CD14-positive monocyte (primary cell): Measurements from ENCODE around the gene MAOA. TPM values are rescaled to one million over a fixed set of nuclear protein-coding genes. Genes with fewer than 3 reads are reported as not detected.
A peak's percentile ranks its signal among the peaks of the same experiment; 100 is the strongest.
"Not testable (repeated sequence)": the region's sequence is repeated elsewhere in the genome, so short reads cannot be mapped to it uniquely, and the experiment has no call there.

Source experiments
- DNase-seq, 3 donors: peaks; one replicate each; pipeline ENCODE4 v3.0.0-alpha.2; 2011 to 2022
- H2AFZ ChIP-seq: 2 replicates; pipeline ENCODE4 v1.6.0; 2012; ENCODE audit warnings: mild to moderate bottlenecking, low read depth, low read length, inconsistent platforms; ENCODE audit not compliant: insufficient read depth, poor library complexity, severe bottlenecking
- H3K27ac ChIP-seq, 2 donors: 1 replicate in 1 of 2; 2 replicates in 1 of 2; pipeline ENCODE4 v1.5.1; 2012 to 2013; ENCODE audit warnings: low read length in 2 of 2, control low read depth in 1 of 2, inconsistent platforms in 1 of 2, low read depth in 1 of 2, mild to moderate bottlenecking in 1 of 2
- H3K27me3 ChIP-seq, 2 donors: one replicate each; pipeline versions ENCODE4 v1.6.0 to v1.6.1; 2011 to 2013; ENCODE audit warnings: low read length in 2 of 2; ENCODE audit not compliant: control insufficient read depth in 2 of 2, insufficient read depth in 2 of 2
- H3K36me3 ChIP-seq, 2 donors: replicated peaks in 1 of 2; 1 replicate in 1 of 2; 2 replicates in 1 of 2; pipeline versions ENCODE4 v1.5.1 to v1.6.1; 2012 to 2013; ENCODE audit warnings: low read length in 2 of 2, control low read depth in 1 of 2, inconsistent platforms in 1 of 2, mild to moderate bottlenecking in 1 of 2; ENCODE audit not compliant: insufficient read depth in 2 of 2, control insufficient read depth in 1 of 2
- H3K4me1 ChIP-seq, 2 donors: 1 replicate in 1 of 2; 2 replicates in 1 of 2; pipeline versions ENCODE4 v1.5.1 to v1.6.1; 2012 to 2013; ENCODE audit warnings: low read length in 2 of 2, control low read depth in 1 of 2, inconsistent platforms in 1 of 2, mild to moderate bottlenecking in 1 of 2, moderate library complexity in 1 of 2; ENCODE audit not compliant: insufficient read depth in 2 of 2, control insufficient read depth in 1 of 2
- H3K4me2 ChIP-seq: replicated peaks from 2 replicates; pipeline ENCODE3; 2012; ENCODE audit warnings: low read length, moderate library complexity, mild to moderate bottlenecking; ENCODE audit not compliant: poor library complexity, severe bottlenecking; ENCODE audit errors: extremely low read depth
- H3K4me3 ChIP-seq, 3 experiments: fragments of 200-600 bp in 1 of 3; sonication (generic) in 1 of 3; replicated peaks in 1 of 3; 1 replicate in 2 of 3; 2 replicates in 1 of 3; pipeline ENCODE4 v1.5.1; 2011 to 2013; ENCODE audit warnings: low read length in 3 of 3, mild to moderate bottlenecking in 3 of 3, control low read depth in 2 of 3, low read depth in 2 of 3, inconsistent platforms in 1 of 3, moderate library complexity in 1 of 3
- H3K79me2 ChIP-seq: 2 replicates; pipeline ENCODE4 v1.6.0; 2012; ENCODE audit warnings: mild to moderate bottlenecking, control low read depth, inconsistent platforms, low read length, moderate library complexity; ENCODE audit not compliant: insufficient read depth
- H3K9ac ChIP-seq: 2 replicates; pipeline ENCODE4 v1.6.0; 2017; ENCODE audit warnings: low read length, mild to moderate bottlenecking; ENCODE audit not compliant: insufficient read depth, poor library complexity, severe bottlenecking
- H3K9me3 ChIP-seq, 2 donors: replicated peaks in 1 of 2; 1 replicate in 1 of 2; 2 replicates in 1 of 2; pipeline versions ENCODE4 v1.5.1 to v1.6.1; 2012 to 2013; ENCODE audit warnings: low read length in 2 of 2, control low read depth in 1 of 2; ENCODE audit not compliant: control insufficient read depth in 1 of 2, insufficient read depth in 1 of 2
- H4K20me1 ChIP-seq: 2 replicates; pipeline ENCODE4 v1.6.0; 2012; ENCODE audit warnings: mild to moderate bottlenecking, low read length, control low read depth, moderate library complexity; ENCODE audit not compliant: insufficient read depth
- H3K27ac Mint-ChIP-seq, 7 donors: one replicate each; pipeline ENCODE4 v1.8.0; 2020; ENCODE audit warnings: mild to moderate bottlenecking in 7 of 7, mixed read lengths in 7 of 7, moderate library complexity in 6 of 7, inconsistent platforms in 2 of 7
- H3K27me3 Mint-ChIP-seq, 3 donors: one replicate each; pipeline ENCODE4 v1.8.0; 2021 to 2022; ENCODE audit warnings: low read depth in 3 of 3, mild to moderate bottlenecking in 3 of 3, mixed read lengths in 3 of 3, moderate library complexity in 3 of 3, inconsistent platforms in 1 of 3
- H3K36me3 Mint-ChIP-seq, 2 donors: one replicate each; pipeline ENCODE4 v1.8.0; 2020; ENCODE audit warnings: mixed read lengths in 2 of 2, inconsistent platforms in 1 of 2, mild to moderate bottlenecking in 1 of 2
- H3K4me1 Mint-ChIP-seq: one replicate; pipeline ENCODE4 v1.8.0; 2020; ENCODE audit warnings: mild to moderate bottlenecking, mixed read lengths
- H3K4me3 Mint-ChIP-seq, 2 donors: one replicate each; pipeline ENCODE4 v1.8.0; 2020; ENCODE audit warnings: mild to moderate bottlenecking in 2 of 2, mixed read lengths in 2 of 2, moderate library complexity in 1 of 2
- H3K9me3 Mint-ChIP-seq, 7 donors: one replicate each; pipeline ENCODE4 v1.8.0; 2020 to 2022; ENCODE audit warnings: mixed read lengths in 7 of 7, mild to moderate bottlenecking in 6 of 7, moderate library complexity in 6 of 7, inconsistent platforms in 2 of 7
- CTCF ChIP-seq: fragments of 200-600 bp; IDR thresholded peaks from one replicate; pipeline ENCODE4 v1.8.0; 2022; ENCODE audit warnings: antibody characterized with exemption, mild to moderate bottlenecking
- WGBS: methylation state at CpG from one replicate; pipeline ENCODE4 v1.1.5; 2013; ENCODE audit warnings: missing lambda C conversion rate; ENCODE audit not compliant: insufficient coverage; 5-methylcytosine and 5-hydroxymethylcytosine counted together
- intact Hi-C, 2 donors: fragments of 100-400 bp; cut with micrococcal nuclease; formaldehyde crosslinking; loops; one replicate each; pipeline versions ENCODE4 v1.15.0 to v1.15.1; 2023
- polyA plus RNA-seq, 3 donors: library from polyadenylated mRNA; depleted of rRNA in 1 of 3; unstranded in 2 of 3; stranded (reverse) in 1 of 3; fragments of 300-500 nt in 2 of 3; fragments of >200 nt in 1 of 3; fragmentation: Illumina TruSeq in 2 of 3; gene quantifications; 1 replicate in 2 of 3; 2 replicates in 1 of 3; pipeline ENCODE4 v1.2.3, GENCODE V29; 2012 to 2021

The MAOA gene
- polyA plus RNA-seq, 3 donors, result 0.11 to 0.56 (median 0.15) TPM

GRCh38 chrX:43664708-43665107 lies 8.6 kb downstream of the MAOA start:
- Mint-ChIP-seq H3K27me3 (peaks cover 0 to 3% (median 0%) of the 10 kb centered on the region in 3 donors), H3K4me3 (no peak overlapping the region), H3K36me3 (no peaks in the 10 kb centered on the region), H3K27ac (no peak overlapping the region), H3K4me1 (peaks cover 9% of the 10 kb centered on the region), H3K9me3 (peaks cover 0 to 3% (median 0%) of the 10 kb centered on the region in 7 donors)
- DNase-seq, result no peak
- H3K4me1 ChIP-seq, result peaks cover 0 to 8% of the 10 kb centered on the region in 2 donors
- H3K9me3 ChIP-seq, result no peaks in the 10 kb centered on the region
- WGBS, result no CpG with 5 or more reads among the region's 3 CpGs
- H4K20me1 ChIP-seq, result no peaks in the 10 kb centered on the region
- intact Hi-C loops, result no loop called here
- no peak for TF ChIP-seq CTCF
- no peaks in the 10 kb centered on the region for H3K79me2 ChIP-seq
- no peak overlapping the region for H3K27ac ChIP-seq
- no peaks in the 10 kb centered on the region for H3K36me3 ChIP-seq
- no peak overlapping the region for H2AFZ ChIP-seq
- no peak overlapping the region for H3K9ac ChIP-seq
- no peak overlapping the region for H3K4me2 ChIP-seq
- peaks cover 0 to 4% of the 10 kb centered on the region in 2 donors for H3K27me3 ChIP-seq
- no peak overlapping the region for H3K4me3 ChIP-seq

GRCh38 chrX:43666311-43666912 lies 10.3 kb downstream of the MAOA start:
- Histone ChIP-seq H3K9ac (no peak overlapping the region), H3K4me1 (peaks cover 0 to 8% of the 10 kb centered on the region in 2 donors), H3K27ac (no peak overlapping the region), H2AFZ (no peak overlapping the region), H4K20me1 (no peaks in the 10 kb centered on the region), H3K36me3 (no peaks in the 10 kb centered on the region), H3K27me3 (peaks cover 0 to 2% of the 10 kb centered on the region in 2 donors), H3K79me2 (no peaks in the 10 kb centered on the region), H3K4me2 (no peak overlapping the region), H3K4me3 (no peak overlapping the region), H3K9me3 (no peaks in the 10 kb centered on the region)
- intact Hi-C loops, result no loop called here
- no peak for TF ChIP-seq CTCF
- peak overlapping the region in 1 of 7 donors; percentile 46 for H3K27ac Mint-ChIP-seq
- WGBS, result no CpG with 5 or more reads among the region's 3 CpGs
- H3K27me3 Mint-ChIP-seq, result peaks cover 0 to 3% (median 0%) of the 10 kb centered on the region in 3 donors
- H3K36me3 Mint-ChIP-seq, result no peaks in the 10 kb centered on the region
- H3K9me3 Mint-ChIP-seq, result peaks cover 0 to 3% (median 0%) of the 10 kb centered on the region in 7 donors
- no peak overlapping the region for H3K4me3 Mint-ChIP-seq
- peak in 1 of 3 donors; percentile 8 for DNase-seq
- H3K4me1 Mint-ChIP-seq, result peaks cover 9% of the 10 kb centered on the region

- H3K36me3 Mint-ChIP-seq, DNase-seq, H3K9me3 ChIP-seq, H3K27ac Mint-ChIP-seq, H3K27me3 ChIP-seq, H3K27ac ChIP-seq, H3K4me2 ChIP-seq, intact Hi-C loops, H3K4me3 Mint-ChIP-seq, H4K20me1 ChIP-seq, H3K9me3 Mint-ChIP-seq, H3K27me3 Mint-ChIP-seq, H3K79me2 ChIP-seq, H3K36me3 ChIP-seq, H3K9ac ChIP-seq, H3K4me1 ChIP-seq, H3K4me3 ChIP-seq, H2AFZ ChIP-seq: not testable (repeated sequence)
- H3K4me1 Mint-ChIP-seq, result peaks cover 11% of the 10 kb centered on the region
- WGBS, result no CpG with 5 or more reads among the region's 19 CpGs
Observed at GRCh38 chrX:43675965-43676628, 20.0 kb downstream of the MAOA start.
